ENCODE results near the gene EDARADD. TPM values are rescaled to one million over a fixed set of nuclear protein-coding genes. Genes with fewer than 3 reads are reported as not detected.

The EDARADD gene
- total RNA-seq, 4 donors from 2014 or later: 0.55 to 2.6 (median 1.2) TPM; not detected in 1

GRCh38 chr1:236534151-236534651, 140.1 kb downstream of the EDARADD start:
- intact Hi-C loops (cut with DNase I; ENCODE audit: low total_unique reads): no loop called here
- no peaks in the 10 kb centered on the region for H3K36me3 ChIP-seq
- no peaks in the 10 kb centered on the region for H3K9me3 ChIP-seq
- TF ChIP-seq POLR2A (IDR thresholded peaks at IDR 0.05): no peak
- TF ChIP-seq CTCF (IDR thresholded peaks at IDR 0.05): no peak
- H3K4me3 ChIP-seq: no peak overlapping the region
- H3K27me3 ChIP-seq: no peaks in the 10 kb centered on the region
- no peak overlapping the region for H3K27ac ChIP-seq
- no peaks in the 10 kb centered on the region for H3K4me1 ChIP-seq
- no peak for DNase-seq

Other genes starting within 250 kb of the EDARADD start
- gene ERO1B, start 112.3 kb upstream of the EDARADD start, total RNA-seq: 10 to 100 TPM; 11.5 to 55.8 (median 19.4) TPM
- 100 to 1,000 TPM in 1 of 4 donors, 10 to 100 TPM in 3; 45.7 to 112 (median 61.5) TPM for gene LGALS8, start 129.7 kb downstream of the EDARADD start, total RNA-seq
- 10 to 100 TPM; 11.5 to 58.8 (median 27.1) TPM for gene HEATR1, start 210.2 kb downstream of the EDARADD start, total RNA-seq